Stimulated activated CD4-positive, alpha-beta T cell treated with anti-CD3 and anti-CD28 coated beads, Interleukin-12 subunit alpha, Interleukin-12 subunit beta, amount 100 ng/mL, for 4 hours (primary cell): Measurements from ENCODE around the gene SCYGR2.
"Not testable (repeated sequence)": the region's sequence is repeated elsewhere in the genome, so short reads cannot be mapped to it uniquely, and the experiment has no call there.

Experiments used
- DNase-seq: peaks from one replicate; pipeline ENCODE4 v3.0.0-alpha.2; 2020

Gene SCYGR2, protein sequence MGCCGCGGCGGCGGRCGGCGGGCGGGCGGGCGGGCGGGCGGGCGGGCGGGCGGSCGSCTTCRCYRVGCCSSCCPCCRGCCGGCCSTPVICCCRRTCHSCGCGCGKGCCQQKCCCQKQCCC

DNA sequence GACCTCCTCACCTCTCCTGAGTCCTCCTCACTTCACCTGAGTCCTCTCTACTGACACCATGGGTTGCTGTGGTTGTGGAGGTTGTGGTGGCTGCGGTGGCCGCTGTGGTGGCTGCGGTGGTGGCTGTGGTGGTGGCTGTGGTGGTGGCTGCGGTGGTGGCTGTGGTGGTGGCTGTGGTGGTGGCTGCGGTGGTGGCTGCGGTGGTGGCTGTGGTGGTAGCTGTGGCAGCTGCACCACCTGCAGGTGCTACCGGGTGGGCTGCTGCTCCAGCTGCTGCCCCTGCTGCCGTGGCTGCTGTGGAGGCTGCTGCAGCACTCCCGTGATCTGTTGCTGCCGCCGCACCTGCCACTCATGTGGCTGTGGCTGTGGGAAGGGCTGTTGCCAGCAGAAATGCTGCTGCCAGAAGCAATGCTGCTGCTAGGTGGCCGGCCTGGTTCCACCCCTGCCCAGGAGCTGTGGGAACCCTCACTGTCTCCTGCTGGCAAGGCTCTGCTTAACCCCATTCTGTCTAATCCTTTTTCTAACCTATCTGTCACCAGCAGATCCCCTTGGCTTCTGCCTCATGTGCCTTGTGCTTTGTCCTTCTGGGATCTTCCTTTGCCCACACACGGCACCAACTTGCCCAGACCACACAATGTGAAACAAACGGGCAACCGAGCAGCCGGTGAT, at the start of gene SCYGR2:
TSS of gene SCYGR2 (plus strand) at position 59 of the 669 bp plus-strand sequence. CDS start at position 59, 0 bp downstream.
- DNase-seq, result not testable (repeated sequence)

DNA sequence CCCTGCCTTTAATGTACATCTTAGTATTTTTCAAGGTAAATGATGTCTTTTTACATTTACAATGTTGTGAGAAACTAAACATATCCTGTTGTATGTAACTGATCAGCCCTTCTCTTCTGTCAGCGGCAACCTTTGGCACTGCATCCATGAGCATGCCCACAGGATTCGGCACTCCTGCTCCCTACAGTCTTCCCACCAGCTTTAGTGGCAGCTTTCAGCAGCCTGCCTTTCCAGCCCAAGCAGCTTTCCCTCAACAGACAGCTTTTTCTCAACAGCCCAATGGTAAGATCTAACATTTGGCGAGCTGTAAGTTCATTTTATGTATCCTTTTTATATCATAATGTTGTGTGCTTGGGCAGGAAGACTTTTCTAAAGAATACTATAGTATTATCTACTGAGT, 46.9 kb upstream of the SCYGR2 start:
- no peak for DNase-seq

DNA sequence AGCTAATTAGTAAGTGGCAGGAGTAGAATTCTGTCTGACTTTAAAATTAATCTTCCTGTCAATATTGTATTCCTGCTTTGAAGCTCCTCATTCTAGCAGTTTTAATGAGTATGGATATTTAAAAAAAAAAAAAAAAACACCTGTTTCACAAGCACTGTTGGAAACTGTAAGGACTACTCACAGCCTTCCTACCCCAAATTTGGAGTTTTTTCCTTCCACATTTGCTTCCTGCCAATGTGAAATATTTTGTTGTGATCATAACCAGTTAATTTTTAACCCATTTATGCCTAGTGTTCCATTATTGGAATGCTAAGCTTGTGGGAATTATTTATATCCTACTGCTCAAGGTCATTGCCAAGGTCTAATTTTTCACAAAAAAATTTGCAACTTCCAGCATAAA, 36.1 kb upstream of the SCYGR2 start:
- no peak for DNase-seq

DNA sequence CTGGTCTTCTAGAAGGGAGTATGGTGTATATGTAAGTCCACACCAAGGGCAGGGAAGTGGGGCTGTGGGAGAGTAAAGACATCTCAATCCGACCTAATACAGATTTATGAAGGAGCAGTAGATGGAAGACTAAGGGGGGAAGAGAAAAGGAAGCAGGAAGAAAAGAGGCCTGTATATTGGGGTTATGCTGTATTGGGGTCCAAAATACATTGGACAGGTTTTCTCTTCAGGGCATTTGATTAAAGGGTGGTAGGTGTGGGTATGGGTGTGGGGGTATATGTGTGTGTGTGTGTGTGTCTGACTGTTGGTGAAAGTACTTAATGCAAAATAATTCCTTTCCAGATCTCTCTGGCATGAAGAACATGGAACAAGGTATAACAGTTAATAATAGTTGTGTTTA, 33.6 kb upstream of the SCYGR2 start:
- DNase-seq, result no peak

DNA sequence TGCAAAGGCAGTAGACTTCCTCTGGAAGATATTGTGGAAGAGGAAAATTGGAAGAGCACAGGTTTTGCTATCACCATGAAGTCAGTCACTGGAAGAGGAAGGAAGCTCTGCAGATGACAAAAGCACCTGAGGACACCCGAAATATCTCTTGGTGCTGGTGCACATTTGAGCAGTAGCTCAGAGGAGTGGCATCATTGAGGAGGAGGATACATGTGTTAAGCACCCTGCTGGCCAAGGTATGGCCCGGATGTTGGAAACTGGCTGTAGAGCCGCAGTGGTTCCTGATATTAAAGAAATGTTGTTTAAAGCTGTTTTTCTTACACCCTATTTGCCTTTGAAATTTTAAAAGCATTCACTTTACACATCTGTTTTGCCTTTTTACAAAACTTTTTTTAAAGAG, 32.7 kb upstream of the SCYGR2 start:
- DNase-seq, result no peak

DNA sequence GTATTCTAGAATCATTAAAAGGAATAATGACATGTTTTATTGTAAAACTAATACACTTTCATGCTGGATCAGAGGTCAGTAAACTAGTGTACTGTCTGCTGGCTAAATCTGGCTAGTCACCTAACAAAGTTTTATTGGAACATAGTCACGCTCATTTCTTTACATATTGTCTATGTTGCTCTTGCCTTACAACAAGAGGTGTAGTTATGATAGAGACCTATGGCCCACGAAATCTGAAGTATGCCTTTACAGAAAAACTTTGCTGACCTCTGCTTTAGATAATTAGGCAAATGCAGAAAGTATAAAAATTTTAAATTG, 29.9 kb upstream of the SCYGR2 start:
- DNase-seq, result no peak

DNA sequence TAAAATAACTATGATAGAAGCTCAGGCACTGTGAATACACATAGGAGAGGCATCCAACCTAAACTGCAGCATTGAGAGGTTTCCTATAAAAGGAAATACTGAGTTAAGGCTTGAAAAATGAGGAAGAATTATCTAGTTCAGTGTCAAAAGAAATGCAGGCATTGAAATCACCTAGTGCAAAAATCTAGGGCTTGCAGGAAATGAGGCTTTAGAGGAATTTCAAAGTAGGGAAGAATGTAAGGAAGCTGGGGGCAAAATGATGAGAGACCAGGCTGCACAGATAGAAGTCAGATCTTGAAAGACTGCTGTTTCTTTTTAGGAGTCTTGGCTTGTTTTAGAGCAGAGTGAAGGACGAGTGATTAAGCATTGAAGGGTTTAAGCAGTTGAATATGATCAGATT, 28.1 kb upstream of the SCYGR2 start:
- no peak for DNase-seq

DNA sequence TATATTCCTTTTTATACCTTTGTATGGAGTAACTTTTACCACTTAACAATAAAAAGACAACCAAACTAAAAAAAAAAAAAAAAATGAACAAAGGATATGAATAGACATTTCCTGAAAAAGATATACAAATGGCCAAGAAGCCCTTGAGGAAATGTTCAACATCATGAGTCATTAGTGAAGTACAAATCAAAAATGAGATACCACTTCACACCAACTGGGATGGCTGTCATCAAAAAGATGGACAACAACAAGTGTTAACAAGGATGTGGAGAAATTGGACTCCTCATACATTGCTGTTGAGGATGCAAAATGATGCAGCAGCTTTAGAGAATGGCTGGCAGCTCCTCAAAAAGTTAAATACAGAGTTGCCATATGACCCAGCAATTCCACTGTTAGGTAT, 22.6 kb upstream of the SCYGR2 start:
- DNase-seq, result no peak

DNA sequence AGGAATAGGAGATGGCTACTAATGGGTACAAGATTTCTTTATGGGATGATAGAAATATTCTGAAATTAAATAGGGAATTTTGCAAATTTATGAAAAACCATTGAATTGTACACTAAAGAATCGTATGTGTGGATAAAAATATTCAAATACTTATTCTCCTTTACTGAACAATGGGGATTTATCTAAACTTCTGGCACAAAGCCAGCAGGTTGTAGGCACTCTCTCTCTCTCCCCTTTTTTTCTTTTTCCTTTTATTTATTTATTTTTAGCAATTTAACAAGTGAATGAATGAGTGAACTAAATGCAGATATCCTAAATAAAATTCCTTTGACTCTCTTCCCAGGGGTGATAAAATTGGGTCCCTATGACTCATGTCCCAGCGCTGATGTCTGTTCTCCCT, 21.9 kb upstream of the SCYGR2 start:
- no peak for DNase-seq

DNA sequence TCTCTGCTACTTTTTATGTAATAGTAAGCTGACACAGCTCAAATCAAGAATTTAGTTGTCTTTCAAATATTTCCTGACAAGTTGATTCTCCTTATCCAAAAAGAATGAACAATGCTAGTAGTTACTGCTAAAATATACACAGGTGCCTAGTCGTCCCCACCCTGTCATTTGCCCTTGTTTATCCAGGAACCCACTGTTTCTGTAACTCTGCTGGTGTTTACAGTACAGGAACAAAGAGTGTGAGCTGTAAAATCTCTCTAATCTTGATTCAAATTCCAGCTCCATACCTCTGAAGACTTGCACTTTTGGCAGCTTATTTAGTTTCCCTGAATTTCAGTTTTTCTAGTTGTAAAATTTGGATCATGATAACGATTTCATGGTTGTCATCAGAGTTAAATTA, 21.1 kb upstream of the SCYGR2 start:
- DNase-seq, result no peak

DNA sequence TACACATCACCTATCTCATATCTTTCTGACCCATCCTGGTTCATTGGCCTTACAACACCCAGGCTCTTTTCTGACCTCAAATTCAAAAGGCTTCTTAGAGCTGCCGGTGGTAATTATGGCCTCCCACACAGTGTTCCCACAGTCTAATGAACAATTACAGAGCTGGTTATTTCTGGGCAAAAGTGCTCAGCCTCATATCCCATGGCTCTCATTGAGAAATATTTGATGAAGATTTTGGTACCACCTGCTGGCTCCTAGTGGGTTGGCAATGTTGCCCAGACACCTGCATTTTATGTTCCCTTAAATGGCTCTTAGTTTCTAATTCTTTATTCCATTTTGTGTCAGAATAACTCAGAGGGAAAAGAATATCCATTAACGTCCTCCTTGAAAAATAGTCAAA, 20.1 kb upstream of the SCYGR2 start:
- no peak for DNase-seq

DNA sequence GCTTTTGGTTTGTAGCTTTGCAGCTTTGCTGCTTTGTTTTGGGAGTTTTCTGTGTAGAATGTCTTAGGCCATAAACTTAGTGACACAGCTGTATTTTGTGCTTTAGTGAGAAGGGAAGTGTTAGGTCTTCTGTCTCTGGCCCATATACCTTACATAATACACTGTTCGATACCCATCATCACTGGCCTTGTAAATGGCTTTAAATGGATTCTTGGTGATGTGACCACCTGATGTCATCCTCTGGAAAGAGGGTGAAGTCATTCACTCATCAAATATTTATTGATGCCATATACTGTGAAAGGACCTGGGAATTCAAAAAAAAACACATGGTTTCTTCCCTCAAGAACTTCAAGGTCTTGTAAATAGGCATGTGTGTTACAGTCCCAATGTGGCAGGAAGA, 18.9 kb upstream of the SCYGR2 start:
- DNase-seq, result no peak

DNA sequence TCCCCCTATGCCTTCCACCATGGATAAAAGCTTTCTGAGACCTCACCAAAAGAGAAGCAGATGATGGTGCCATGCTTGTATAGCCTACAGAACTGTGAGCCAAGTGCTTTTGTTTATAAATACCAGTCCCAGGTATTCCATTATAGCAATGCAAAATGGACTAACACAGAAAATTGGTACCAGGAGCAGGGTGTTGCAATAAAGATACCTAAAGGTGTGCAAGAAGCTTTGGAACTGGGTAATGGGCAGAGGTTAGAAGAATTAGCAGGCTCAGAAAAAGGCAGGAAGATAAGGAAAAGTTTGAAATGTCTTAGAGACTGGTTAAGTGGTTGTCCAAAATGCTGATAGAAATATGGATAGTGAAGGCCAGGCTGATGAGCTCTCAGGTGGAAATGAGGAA, 16.3 kb upstream of the SCYGR2 start:
- no peak for DNase-seq

DNA sequence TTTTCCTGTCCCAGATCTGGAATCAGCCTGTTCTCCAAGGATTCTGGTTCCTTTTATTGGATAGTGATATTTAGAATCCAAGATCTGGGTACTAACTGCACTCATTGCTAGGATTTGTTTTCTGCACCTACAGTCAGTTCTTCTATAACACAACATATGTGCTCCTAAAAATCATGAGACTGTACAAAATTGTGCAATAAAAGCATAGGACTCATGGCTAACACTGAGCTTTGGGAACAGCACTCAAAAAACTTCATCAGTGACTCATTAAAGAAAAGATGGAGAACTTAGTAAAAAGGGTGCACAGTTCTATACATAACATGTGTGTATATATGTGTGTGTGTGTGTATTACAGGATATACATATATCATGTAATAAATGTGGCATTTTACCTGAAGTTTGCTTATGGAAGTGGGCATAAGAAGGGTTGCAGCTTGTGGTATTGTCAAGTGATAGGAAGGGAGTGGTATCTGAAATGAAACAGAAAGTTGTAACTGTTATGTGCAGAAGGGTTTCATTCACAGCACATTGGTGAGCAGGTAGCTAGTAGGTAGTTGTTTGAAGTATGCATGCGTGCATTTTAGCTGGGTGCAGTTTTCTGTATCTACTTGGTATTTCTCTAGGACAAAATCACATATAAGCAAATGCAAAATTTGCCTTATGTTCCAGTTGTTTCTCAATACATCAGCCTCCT, 5.9 kb upstream of the SCYGR2 start:
- DNase-seq, result no peak

DNA sequence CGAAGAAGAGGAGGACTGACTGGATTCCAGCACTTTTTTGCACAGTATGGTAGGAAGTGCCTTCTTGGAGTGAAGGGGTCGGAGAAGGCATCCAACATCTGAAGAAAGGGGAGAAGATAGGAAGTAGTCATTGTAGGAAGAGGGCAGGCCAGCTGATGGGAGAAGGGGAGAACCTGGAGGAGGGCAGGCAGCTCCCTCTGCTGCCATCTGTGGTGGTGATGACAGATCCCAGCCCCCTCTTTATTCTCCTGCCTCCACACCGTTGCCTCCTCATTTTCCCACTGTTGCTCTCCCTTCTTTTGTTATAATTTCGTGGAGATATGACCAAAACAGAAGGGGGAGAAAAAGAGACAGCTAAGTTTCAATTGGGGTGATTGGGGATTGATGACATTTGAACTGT, 2.9 kb upstream of the SCYGR2 start:
- no peak for DNase-seq

DNA sequence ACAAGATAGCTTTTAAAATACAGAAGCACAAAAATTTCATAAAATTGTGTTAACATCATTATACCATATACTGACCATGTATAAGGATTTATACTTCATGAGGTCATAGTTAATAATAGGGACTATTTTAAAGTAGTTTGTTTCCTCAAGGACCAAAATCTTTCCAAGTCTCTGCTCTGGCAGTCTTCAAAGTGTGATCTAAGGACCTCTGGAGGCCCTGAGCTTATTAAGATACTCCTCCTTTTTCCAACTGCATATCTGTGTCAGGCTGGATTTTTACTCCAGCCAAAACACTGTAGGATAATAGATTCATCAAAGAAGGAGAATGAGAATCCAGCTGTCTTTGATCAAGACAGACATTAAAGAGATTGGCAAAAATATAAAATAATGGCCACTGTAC, 1.7 kb upstream of the SCYGR2 start:
- no peak for DNase-seq

DNA sequence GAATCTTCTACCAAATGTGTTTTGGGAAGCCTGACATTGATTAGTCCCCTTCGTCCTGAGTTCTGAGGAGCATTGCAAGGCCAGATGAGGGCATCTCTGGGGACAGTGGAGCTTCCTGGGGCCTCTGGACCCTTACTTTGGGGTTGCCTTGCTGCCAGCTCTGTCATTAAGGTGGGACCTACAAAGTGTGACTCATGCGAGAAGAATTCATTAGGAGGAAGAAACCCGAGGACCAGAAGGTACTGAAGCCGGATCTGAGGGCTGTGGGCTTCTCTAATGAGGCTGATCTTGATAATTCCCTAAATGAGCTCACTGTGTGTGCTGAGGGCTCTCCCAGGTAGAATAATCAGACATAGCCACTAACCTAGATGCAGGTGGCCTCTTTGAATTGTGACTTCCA, 695 bp upstream of the SCYGR2 start:
- no peak for DNase-seq

DNA sequence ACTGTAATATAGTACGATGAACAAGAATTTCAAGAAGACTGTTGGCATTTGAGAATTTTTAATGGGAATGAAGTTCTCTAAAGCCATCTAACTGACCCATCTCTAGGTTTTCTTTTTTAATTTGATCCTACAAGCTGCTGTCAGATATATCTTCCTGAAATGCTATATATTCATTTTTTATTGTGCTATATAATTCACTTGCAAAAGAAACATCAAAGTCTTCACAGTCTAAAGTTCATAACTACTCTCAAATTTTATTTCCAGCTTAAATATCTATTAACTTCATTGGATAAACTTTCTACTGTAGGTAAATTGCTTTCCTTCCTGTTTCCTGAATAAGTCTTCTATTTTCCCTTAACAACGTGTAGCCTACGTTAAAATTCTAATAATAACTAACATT, 3.7 kb downstream of the SCYGR2 start:
- no peak for DNase-seq

DNA sequence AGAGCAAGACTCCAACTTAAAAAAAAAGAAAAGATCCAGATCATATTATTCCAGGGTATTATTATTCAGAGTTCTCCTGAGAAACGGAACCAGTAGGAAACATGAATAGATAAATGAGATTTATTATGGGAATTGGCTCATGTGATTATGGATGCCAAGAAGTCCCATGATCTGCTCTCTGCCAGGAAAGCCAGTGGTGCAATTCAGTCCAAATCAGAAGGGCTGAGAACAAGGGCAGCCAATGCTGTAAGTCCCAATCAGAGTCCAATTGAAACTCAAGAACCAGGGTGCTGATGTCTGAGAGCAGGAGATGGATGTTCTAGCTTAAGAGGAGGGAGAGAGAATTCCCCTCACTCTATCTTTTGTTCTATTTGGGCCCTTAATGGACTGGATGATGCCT, 7.8 kb downstream of the SCYGR2 start:
- no peak for DNase-seq

DNA sequence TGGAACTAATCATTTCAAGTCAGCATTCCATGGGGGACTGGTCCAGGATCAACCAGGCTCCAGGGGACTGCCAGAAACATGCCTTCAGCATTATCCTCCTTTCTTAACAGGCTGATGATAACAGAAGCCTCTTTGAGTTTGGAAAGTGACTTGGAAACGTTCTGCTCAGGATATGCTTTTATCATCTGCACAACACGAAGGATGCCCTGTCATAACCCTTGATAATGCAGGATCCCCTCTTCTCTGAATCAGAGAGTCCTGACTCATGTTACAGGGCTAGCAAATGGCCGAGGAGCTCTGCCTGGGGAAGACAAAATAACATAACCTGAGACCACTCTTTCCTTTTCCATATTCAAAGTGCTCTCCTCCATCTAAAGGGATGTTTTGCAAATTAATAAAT, 9.2 kb downstream of the SCYGR2 start:
- no peak for DNase-seq

DNA sequence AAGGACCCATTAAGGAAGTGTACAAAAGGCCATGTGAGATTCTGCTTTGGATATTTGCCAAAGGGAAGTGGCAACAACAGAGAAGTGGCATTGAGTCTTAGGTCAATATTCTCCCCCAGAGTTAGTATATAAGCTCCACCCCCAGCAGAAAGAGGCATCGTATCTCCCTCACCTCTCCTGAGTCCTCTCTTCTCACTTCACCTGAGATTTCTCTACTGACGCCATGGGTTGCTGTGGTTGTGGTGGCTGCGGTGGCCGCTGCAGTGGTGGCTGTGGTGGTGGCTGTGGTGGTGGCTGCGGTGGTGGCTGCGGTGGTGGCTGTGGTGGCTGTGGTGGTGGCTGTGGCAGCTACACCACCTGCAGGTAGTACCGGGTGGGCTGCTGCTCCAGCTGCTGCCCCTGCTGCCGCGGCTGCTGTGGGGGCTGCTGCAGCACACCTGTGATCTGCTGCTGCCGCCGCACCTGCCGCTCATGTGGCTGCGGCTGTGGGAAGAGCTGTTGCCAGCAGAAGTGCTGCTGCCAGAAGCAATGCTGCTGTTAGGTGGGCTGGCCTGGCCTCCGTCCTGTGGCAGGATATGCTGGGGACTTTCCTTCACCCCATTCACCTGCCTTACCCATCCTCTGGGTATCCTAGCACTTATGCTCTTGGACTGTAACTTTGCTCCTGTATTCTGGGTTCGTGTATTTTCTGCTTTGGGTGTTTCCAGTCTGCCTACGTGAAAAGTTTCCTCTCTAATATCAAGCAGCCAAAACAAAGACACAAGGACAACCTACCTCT, 10.1 kb downstream of the SCYGR2 start:
- no peak for DNase-seq

DNA sequence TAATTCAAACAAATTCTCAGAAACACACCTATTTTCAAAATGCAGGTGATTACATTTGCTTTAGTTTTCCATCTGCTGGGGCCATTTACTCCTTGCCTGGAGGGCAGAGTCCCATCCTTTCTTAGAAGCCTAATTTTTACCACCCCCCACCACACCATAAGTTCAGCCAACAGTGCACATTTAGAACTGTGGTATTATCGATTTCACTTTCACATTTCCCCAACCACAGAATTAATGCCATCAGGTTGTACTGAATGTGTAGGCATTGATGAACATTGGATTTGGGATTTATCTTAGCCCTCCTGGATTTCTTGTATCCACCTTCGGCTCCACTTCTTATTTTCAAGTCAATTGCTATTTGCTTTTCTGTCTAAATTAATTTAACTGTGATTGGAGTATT, 11.4 kb downstream of the SCYGR2 start:
- DNase-seq, result no peak

DNA sequence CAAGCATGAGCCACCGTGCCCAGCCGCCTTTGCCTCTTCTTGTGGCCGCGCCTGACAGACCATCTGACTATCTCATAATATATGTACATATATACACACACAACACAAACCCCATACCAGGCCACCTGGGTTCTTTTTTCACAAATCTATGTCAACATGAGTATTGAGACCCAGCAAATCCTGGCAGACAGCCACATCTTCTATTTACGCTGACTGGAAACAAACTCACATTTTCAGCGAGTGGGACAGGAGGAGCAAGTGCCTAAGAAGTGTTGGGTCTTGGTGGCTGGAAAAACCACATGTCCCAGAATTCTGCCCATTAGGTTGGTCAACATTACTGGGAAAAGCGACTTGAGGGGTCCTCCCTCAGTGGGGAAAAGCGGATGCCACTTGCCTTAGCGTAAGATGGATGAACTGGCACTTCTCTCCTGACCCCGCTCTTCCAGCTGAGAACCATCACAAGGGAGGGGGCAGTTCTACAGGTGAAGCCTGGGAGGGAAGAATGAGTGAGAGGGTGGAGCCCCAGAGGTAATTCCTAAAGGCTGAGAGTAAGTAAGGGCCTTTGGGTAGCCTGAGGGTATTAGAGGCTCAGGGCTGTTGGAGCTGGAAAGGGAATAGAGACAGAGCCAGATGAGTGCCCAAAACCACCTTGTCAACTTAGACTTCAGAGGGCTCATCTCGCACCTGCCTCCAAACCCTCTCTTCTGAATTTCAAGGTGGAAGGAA, 14.0 kb downstream of the SCYGR2 start:
- no peak for DNase-seq

DNA sequence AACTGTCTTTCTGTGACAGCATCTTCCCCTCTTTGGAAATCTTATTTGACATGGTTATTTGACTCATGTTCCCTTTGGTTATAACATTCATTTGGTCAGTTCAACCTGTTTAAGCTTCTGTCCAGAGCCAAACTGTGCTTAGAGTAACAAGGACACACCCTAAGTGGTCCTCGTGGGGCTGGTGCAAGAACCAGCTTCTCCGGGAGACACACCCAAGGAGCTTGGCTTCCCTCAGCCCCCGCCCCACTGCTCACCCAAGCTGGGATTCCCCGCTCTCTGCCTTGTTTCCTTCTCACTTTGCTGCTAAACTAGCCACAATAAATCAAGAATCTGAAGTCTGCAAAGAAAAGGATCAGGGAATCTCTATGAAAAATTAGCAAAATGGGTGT, 14.6 kb downstream of the SCYGR2 start:
- no peak for DNase-seq
